Keratinocyte (primary cell): ENCODE measurements around the gene UNC13C.

Experiments used
- CTCF ChIP-seq, 3 experiments: IDR thresholded peaks in 1 of 3; conservative IDR thresholded peaks in 1 of 3; optimal IDR thresholded peaks in 1 of 3; 2 replicates in 2 of 3; 3 replicates in 1 of 3; pipeline versions ENCODE3 to v1.5.1; 2011; ENCODE audit warnings: low read length in 3 of 3, mild to moderate bottlenecking in 3 of 3, moderate library complexity in 2 of 3, control low read depth in 1 of 3, inconsistent platforms in 1 of 3; ENCODE audit not compliant: insufficient read depth in 2 of 3; ENCODE audit errors: extremely low read depth in 1 of 3
- EZH2 ChIP-seq: IDR thresholded peaks from one replicate; pipeline ENCODE4 v1.6.1; 2012; ENCODE audit warnings: inconsistent platforms, mild to moderate bottlenecking, low read length, moderate library complexity

DNA sequence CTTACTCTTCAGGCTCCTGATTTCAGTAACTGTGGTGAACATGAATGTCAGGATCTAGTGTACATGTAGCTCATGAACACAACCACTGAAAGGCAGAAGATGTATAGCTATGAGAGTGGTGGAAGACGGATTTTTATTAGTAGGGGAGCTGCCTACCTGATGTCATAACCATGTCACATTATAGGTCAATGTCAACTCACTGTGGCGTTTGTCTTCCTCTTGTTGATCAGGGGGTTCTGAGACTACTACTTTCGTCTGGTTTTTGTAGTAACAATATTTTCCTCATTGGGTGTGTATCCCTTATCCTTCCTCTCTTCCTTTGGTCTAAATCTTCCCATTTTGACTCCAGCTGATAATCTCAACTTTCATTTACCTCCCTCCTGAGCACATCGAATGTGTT lies 7.3 kb downstream of the UNC13C start:
- TF ChIP-seq CTCF (optimal IDR thresholded peaks at IDR 0.05 in 1 of 3, IDR thresholded peaks at IDR 0.05 in 1 of 3, conservative IDR thresholded peaks at IDR 0.05 in 1 of 3; ENCODE audit: extremely low read depth in 1 of 3, insufficient read depth in 2 of 3, low read length in 3 of 3), result no peak
- TF ChIP-seq EZH2, result no peak
